Measurements from ENCODE around the gene FHIT.

FHIT gene
- 6.0 to 68.3 (median 19.0) reads per million in 4 donors for total RNA-seq

- peak; percentile 70 to 93 (median 81) for DNase-seq
Observed at GRCh38 chr3:61251174-61251972, at the start of gene FHIT. Gene FHIT, minus strand, starts transcription at chr3:61251452.

- DNase-seq = no peak
Observed at GRCh38 chr3:61300786-61301185, 49.5 kb upstream of the FHIT start.

DNA sequence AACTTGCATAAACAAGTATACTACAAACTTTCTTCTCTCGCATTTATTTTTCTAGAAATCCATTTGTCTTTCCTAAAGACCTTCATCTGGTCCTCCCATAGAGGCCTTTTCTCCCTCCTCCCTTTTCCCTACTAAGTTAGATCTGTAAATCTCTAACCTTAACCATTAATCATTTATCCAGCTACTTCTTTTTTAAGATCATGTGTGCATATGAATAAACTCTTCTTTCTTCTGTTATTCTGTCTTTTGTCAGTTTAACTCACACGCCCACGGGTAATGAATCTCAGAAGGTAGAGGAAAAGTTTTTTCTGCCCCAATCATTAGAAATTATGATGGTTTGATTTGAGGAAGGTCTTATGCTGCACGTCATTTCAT is 48.7 kb upstream of the FHIT start:
- no peak for DNase-seq

DNA sequence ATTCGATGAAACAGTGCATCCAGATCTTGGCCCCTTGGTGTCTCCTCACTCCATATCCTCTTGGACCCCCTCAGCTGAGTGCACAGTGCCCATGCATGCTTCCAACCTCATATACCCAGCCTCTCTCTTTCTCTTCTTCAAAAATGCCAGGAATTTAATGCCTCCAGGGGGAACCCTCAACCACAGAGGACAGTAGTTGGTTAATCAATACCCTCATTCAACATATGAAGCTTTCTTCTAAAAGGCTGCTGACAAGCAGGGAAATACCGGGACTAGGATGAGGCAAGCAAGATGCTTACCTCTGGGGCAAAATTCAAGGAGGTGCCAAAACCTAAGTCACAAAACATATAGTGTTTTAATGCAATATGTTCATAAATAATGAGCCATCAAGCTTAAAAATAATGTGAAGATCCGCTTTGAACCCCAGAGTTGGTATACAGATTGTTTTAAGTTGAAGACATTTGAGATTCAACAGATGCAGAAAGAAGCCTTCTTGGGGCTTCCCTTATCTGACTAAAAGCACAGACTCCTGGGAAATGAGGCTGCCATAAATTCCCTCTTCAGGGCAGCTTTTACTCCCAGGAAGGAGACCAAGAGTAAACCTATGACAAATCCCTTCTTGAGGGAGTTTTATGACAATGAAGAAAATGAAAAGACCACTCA is 48.2 kb upstream of the FHIT start:
- no peak for DNase-seq

- DNase-seq = no peak
Observed at GRCh38 chr3:61297821-61298220, 46.6 kb upstream of the FHIT start.

DNA sequence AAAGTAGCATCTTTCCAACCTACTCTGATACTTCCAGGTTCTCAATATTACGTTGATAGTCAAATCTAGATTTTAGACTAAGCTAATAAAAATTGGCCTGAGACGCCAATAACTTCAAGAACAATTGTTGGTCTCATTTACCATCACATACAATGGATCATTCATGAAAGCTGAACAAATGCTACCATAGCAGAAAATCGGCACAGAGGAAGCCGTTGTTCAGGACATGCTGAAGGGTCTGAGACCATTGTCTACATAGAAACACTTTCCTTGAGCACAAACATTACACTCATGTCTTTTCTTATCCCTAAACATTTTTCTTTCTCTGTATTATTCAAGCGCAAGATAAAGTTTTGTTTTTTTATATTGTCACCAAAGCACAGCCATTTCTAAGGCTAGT is 37.2 kb upstream of the FHIT start:
- no peak for DNase-seq

DNA sequence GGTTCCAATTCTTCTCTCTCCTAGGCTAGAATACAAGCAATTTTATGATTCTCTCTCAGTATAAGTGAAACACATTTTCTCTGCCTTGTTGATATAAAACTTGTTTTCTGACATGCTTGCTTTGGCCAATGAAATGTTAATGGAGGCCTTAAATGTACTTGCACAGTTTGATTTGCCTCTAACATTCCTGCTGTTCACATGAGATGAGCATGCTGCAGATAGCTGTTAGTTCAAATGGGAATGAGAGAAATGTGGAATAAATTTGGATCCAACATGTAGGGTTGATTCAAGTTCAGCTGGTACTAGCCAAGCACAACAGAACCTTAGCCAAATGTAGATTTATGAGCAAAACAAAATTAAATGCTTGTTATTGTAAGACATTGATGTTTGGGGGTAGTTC is 32.6 kb upstream of the FHIT start:
- no peak for DNase-seq

GRCh38 chr3:61278713-61279112 is 27.5 kb upstream of the FHIT start:
- DNase-seq = no peak

DNA sequence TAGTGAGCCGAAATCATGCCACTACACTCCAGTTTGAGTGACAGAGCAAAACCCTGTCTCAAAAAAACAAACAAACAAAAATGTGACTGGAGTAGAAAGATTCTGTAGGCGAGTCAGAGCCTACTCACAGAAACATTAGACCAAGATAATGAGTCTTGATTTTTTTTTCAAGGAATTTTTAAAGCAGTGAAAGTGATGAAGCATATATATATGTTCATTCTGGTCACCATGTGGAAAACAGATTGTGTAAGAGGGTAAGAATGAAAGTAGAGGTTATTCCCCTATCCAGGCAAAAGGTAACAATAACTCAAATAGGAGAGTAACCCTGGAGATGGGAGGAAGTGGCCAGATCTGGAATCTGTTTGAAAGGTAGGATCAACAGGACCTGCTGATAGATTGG is 26.2 kb upstream of the FHIT start:
- DNase-seq = no peak

GRCh38 chr3:61269435-61269834 is 18.2 kb upstream of the FHIT start:
- DNase-seq = no peak

GRCh38 chr3:61268644-61269043 is 17.4 kb upstream of the FHIT start:
- no peak for DNase-seq

GRCh38 chr3:61264281-61264680 is 13.0 kb upstream of the FHIT start:
- no peak for DNase-seq

GRCh38 chr3:61257148-61257547 is 5.9 kb upstream of the FHIT start:
- no peak for DNase-seq

DNA sequence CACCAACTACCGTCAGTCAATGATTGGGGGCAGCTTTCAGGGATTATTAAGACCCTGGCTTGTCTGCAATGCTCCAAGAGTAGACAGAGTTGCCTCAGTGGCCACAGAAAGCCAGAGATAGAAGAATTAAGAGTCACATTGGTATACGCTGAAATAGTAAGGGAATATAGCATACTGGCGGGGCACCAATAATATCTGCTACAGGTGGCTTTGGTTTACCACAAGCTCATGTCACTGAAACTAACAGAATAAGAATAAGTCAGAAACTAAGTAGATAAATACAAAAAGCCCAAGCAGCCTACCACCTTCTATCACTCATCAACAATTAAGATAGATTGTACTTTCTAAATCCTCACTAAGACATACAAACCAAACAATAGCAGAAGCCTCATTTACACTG is 2.5 kb upstream of the FHIT start:
- no peak for DNase-seq

- no peak for DNase-seq
Observed at GRCh38 chr3:61252836-61253235, 1.6 kb upstream of the FHIT start.

GRCh38 chr3:61250784-61251173 is 473 bp downstream of the FHIT start:
- DNase-seq = peak in 2 of 5 donors; percentile 1 to 19

- DNase-seq = no peak
Observed at GRCh38 chr3:61248496-61248895, 2.8 kb downstream of the FHIT start.

GRCh38 chr3:61247191-61247590 is 4.1 kb downstream of the FHIT start:
- no peak for DNase-seq

GRCh38 chr3:61239871-61240270 is 11.4 kb downstream of the FHIT start:
- DNase-seq = no peak

- no peak for DNase-seq
Observed at GRCh38 chr3:61237858-61238257, 13.4 kb downstream of the FHIT start.

- peak in 1 of 5 donors; percentile 6 for DNase-seq
Observed at GRCh38 chr3:61236556-61236955, 14.7 kb downstream of the FHIT start.

GRCh38 chr3:61233746-61234145 is 17.5 kb downstream of the FHIT start:
- no peak for DNase-seq

DNA sequence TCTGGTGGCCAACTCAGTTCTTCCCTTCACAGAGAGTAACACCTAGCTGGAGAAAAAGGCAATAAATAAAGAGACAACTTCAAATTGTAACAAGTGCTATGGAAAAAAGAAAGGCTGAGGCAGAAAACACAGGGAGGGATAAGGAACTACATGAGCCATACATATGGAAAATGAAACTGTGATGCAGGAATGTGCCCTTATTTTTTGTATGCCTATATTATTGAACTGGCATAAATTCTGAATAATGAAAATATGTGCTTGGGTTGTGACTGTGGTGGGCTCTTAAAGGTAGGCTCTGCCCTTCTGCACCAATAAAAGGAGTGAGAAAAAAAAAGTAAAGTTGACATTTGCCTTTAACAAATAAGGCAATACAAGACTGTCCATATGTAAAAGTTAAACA is 19.6 kb downstream of the FHIT start:
- DNase-seq = no peak

DNA sequence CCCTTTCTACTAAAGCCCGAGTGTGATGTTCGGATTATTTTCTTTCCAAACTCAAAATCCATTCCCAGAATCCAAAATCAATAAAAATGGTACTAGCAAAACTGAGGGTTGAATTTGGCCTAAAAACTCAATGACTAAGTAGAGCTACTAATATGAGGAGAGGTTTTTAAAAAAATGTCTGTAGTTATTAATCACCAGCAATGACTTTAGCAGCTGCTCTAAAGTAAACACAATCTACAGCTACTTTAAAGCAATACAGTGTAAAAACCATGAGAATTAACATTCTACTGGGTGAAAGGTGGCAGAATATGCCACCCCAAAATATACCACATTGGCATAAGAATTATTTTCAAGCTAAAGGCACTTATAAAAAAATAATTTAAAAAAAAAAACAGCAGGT is 23.5 kb downstream of the FHIT start:
- DNase-seq = no peak

All from T-helper 1 cell (primary cell).